Natural killer cell treated with Interleukin-12 subunit alpha and Interleukin-12 subunit beta and Interleukin-15 and Interleukin-18, amount 100 ng/mL, for 72 hours (primary cell): ENCODE results near the gene GDF10. TPM values are rescaled to one million over a fixed set of nuclear protein-coding genes. Genes with fewer than 3 reads are reported as not detected.

Source experiments
- ATAC-seq, 2 donors: fragments of 150-1000 bp; cut with Tn5 transposase in 1 of 2; sonication (Bioruptor Pico), chemical (Tn5 transposase) in 1 of 2; 2 replicates each; pipeline ENCODE4 v1.10.0; 2021
- DNase-seq: peaks from one replicate; pipeline ENCODE4 v3.0.0; 2022; ENCODE audit warnings: low spot score
- H3K27ac Mint-ChIP-seq, 2 donors: 1 replicate in 1 of 2; 2 replicates in 1 of 2; pipeline ENCODE4 v1.8.0; 2022; ENCODE audit warnings: mixed read lengths in 2 of 2, mild to moderate bottlenecking in 1 of 2, moderate library complexity in 1 of 2
- H3K27me3 Mint-ChIP-seq, 2 donors: 1 replicate in 1 of 2; 2 replicates in 1 of 2; pipeline ENCODE4 v1.8.0; 2022; ENCODE audit warnings: mixed read lengths in 2 of 2
- H3K36me3 Mint-ChIP-seq: one replicate; pipeline ENCODE4 v1.8.0; 2022; ENCODE audit warnings: mixed read lengths
- H3K4me1 Mint-ChIP-seq, 2 donors: 1 replicate in 1 of 2; 2 replicates in 1 of 2; pipeline ENCODE4 v1.8.0; 2022; ENCODE audit warnings: low read depth in 2 of 2, mixed read lengths in 2 of 2, mild to moderate bottlenecking in 1 of 2
- H3K4me3 Mint-ChIP-seq: one replicate; pipeline ENCODE4 v1.8.0; 2022; ENCODE audit warnings: mixed read lengths
- H3K9me3 Mint-ChIP-seq: 2 replicates; pipeline ENCODE4 v1.8.0; 2022; ENCODE audit warnings: mixed read lengths
- total RNA-seq, 2 donors: library from RNA; stranded (reverse); gene quantifications; one replicate each; pipeline ENCODE4 v1.2.3, GENCODE V29; 2022

The GDF10 gene
- total RNA-seq, 2 donors from 2014 or later: not detected

DNA sequence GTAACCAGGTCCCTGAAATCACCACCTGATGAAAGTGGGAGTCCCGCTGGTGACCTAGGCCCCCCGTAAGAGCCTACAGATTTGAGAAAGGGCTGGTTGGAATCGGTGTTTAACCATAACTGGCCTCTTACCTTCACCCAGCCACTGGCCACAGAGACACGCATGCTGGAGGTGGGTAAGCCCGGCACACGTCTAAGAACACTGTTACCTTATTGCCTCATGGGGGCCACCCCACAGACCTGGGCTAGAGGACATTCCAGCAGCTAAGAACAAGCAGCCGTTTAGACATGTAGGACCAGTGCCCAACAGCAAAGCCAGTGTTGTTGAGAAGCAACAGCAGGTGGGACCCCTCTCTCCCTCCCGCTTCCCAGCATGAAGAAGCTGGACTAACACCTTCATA, 19.8 kb downstream of the GDF10 start:
- Mint-ChIP-seq H3K4me1 (peaks cover 0 to 3% of the 10 kb centered on the region in 2 donors), H3K36me3 (no peaks in the 10 kb centered on the region), H3K27ac (no peak overlapping the region), H3K4me3 (no peak overlapping the region), H3K27me3 (peaks cover 7 to 16% of the 10 kb centered on the region in 2 donors), H3K9me3 (no peaks in the 10 kb centered on the region)
- DNase-seq: no peak
- ATAC-seq: no peak

DNA sequence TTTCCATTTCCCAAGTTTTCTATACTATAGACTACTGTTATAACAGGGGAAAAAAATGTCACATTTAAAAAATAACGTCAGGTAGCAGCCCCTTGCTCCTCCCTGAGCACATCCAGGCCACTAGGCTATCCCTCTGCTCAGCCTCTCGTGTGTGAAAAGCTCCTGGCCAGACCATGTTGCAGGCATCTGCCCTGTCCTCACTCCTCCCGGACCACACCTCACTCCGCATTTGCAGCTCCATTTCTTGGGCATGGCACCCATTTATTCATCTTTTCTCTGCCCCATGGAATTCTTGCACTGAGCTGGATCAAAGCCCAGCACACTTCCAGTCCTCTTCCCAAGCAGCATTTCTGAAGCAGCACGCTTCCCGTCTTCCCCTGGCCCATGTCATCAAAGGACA, 20.8 kb downstream of the GDF10 start:
- H3K4me1 Mint-ChIP-seq: peaks cover 0 to 3% of the 10 kb centered on the region in 2 donors
- H3K36me3 Mint-ChIP-seq: no peaks in the 10 kb centered on the region
- no peaks in the 10 kb centered on the region for H3K9me3 Mint-ChIP-seq

DNA sequence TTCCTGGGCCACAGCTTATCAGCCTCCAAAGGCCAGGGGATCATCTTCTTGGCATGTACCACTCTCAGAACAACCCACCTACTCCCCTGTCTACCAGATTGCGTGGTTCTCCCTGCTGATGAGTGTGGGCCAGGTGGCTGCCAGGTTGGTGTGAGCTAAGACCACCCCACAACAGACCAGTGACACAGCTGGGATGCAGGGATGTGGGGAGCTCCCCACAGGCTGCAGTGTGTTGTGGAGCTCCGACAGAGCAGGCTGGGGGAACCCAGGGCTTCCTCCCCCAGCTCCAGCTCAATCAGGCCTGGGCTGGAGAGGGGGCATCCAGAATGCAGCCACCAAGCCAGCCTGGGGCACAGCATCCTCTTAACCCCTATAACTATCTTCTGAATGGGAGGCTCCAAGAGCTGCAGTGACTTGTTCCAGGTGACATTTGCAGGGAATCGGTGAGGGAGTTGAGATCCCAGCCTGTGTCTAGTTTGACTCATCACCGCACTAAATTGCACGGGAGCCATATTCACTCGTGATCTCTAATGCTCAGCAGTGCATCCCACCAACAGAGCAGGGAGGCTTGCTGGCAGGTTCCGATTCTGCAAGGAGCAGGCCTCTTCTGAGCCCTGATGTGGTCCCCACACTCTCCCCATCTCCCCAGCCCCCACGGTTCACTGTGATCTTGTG, 21.7 kb downstream of the GDF10 start:
- ATAC-seq (peak; percentile 7 to 20), DNase-seq (no peak)
- H3K4me1 Mint-ChIP-seq: peaks cover 0 to 3% of the 10 kb centered on the region in 2 donors
- H3K4me3 Mint-ChIP-seq: no peak overlapping the region
- H3K9me3 Mint-ChIP-seq: no peaks in the 10 kb centered on the region
- H3K36me3 Mint-ChIP-seq: no peaks in the 10 kb centered on the region
- no peak overlapping the region for H3K27ac Mint-ChIP-seq
- peaks cover 7 to 16% of the 10 kb centered on the region in 2 donors for H3K27me3 Mint-ChIP-seq

More for the DNA sequence above, 20.8 kb downstream of the GDF10 start:
- Mint-ChIP-seq H3K27me3 (peaks cover 7 to 16% of the 10 kb centered on the region in 2 donors), H3K27ac (no peak overlapping the region), H3K4me3 (no peak overlapping the region)
- no peak for ATAC-seq
- DNase-seq: no peak

GRCh38 chr10:47322300-47323061, 22.5 kb downstream of the GDF10 start, which contains the start of gene GDF2:
Gene GDF2, plus strand, starts transcription at chr10:47322454. Its CDS starts 215 bp downstream, at chr10:47322669.
- DNase-seq (no peak), ATAC-seq (no peak)
- Mint-ChIP-seq H3K36me3 (no peaks in the 10 kb centered on the region), H3K4me1 (peaks cover 0 to 3% of the 10 kb centered on the region in 2 donors), H3K9me3 (no peaks in the 10 kb centered on the region), H3K27ac (no peak within 1 kb of the TSS), H3K4me3 (no peak within 1 kb of the TSS), H3K27me3 (peaks cover 7 to 16% of the 10 kb centered on the region in 2 donors)

DNA sequence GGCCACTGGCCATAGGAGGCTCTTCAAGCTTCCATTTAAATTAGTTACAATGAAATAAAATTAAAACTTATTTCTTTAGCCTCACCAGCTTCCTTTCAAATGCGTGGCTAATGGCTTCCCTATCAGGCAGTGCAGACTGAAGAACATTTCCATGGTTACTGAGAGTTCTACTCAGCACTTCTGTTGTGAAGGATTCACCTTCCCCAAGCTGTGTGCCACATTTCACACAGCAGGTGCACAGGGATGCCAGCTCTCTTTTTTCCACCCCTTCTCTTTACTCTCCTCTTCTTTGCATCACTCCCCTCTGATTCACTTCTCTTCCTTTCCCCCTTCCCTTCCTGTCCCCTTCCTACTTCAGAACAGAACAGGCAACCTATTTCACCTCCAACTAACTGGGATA, 23.1 kb downstream of the GDF10 start:
- DNase-seq (no peak), ATAC-seq (no peak)
- peaks cover 7 to 16% of the 10 kb centered on the region in 2 donors for H3K27me3 Mint-ChIP-seq
- H3K4me1 Mint-ChIP-seq: peaks cover 0 to 6% of the 10 kb centered on the region in 2 donors
- H3K9me3 Mint-ChIP-seq: no peaks in the 10 kb centered on the region
- no peaks in the 10 kb centered on the region for H3K36me3 Mint-ChIP-seq
- H3K4me3 Mint-ChIP-seq: no peak overlapping the region
- H3K27ac Mint-ChIP-seq: no peak overlapping the region

- ATAC-seq (no peak), DNase-seq (no peak)
- peaks cover 0 to 10% of the 10 kb centered on the region in 2 donors for H3K4me1 Mint-ChIP-seq
- no peaks in the 10 kb centered on the region for H3K36me3 Mint-ChIP-seq
- no peak overlapping the region for H3K4me3 Mint-ChIP-seq
- H3K27ac Mint-ChIP-seq: no peak overlapping the region
- H3K27me3 Mint-ChIP-seq: peaks cover 6 to 16% of the 10 kb centered on the region in 2 donors
- peaks cover 5% of the 10 kb centered on the region for H3K9me3 Mint-ChIP-seq
Measured at GRCh38 chr10:47323636-47324296, 23.8 kb downstream of the GDF10 start.

DNA sequence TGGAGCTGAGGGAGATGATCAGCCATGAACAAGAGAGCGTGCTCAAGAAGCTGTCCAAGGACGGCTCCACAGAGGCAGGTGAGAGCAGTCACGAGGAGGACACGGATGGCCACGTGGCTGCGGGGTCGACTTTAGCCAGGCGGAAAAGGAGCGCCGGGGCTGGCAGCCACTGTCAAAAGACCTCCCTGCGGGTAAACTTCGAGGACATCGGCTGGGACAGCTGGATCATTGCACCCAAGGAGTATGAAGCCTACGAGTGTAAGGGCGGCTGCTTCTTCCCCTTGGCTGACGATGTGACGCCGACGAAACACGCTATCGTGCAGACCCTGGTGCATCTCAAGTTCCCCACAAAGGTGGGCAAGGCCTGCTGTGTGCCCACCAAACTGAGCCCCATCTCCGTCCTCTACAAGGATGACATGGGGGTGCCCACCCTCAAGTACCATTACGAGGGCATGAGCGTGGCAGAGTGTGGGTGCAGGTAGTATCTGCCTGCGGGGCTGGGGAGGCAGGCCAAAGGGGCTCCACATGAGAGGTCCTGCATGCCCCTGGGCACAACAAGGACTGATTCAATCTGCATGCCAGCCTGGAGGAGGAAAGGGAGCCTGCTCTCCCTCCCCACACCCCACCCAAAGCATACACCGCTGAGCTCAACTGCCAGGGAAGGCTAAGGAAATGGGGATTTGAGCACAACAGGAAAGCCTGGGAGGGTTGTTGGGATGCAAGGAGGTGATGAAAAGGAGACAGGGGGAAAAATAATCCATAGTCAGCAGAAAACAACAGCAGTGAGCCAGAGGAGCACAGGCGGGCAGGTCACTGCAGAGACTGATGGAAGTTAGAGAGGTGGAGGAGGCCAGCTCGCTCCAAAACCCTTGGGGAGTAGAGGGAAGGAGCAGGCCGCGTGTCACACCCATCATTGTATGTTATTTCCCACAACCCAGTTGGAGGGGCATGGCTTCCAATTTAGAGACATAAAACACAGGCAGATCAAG, 25.6 kb downstream of the GDF10 start:
- H3K27ac Mint-ChIP-seq: no peak overlapping the region
- peaks cover 5 to 16% of the 10 kb centered on the region in 2 donors for H3K27me3 Mint-ChIP-seq
- H3K4me1 Mint-ChIP-seq: peaks cover 0 to 9% of the 10 kb centered on the region in 2 donors
- DNase-seq (no peak), ATAC-seq (no peak)
- no peak overlapping the region for H3K4me3 Mint-ChIP-seq
- peaks cover 5% of the 10 kb centered on the region for H3K9me3 Mint-ChIP-seq
- no peaks in the 10 kb centered on the region for H3K36me3 Mint-ChIP-seq

DNA sequence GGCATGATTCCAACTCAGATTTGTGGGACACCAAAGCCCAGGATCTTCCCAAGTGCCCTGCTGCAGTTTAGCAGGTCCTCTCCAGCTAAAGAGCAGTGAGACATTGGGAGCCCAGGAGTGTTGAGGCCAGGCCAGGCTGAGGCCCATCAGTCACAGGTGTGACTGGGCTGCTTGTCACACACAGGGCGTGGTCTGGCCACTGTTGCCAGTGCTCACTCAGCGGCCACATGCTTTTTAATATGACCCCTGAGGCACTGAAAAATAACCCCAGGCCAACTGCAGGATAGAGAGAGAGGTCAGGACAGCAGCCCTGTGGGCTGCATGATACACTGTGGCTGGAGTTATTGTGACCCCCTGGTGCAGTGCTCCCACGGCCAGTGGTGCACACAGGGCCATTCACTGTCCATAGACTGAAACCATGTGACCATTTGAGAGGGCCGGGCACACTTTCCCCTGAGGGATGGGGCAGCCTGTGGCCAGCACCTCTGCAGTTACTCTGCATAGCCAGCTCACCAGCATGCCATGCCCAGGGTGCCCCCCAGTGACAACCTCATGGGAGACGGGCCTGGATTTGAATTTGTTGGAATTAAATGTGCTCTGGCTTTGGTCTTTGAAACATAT, 26.4 kb downstream of the GDF10 start:
- H3K36me3 Mint-ChIP-seq: no peaks in the 10 kb centered on the region
- no peak for ATAC-seq
- H3K4me3 Mint-ChIP-seq: no peak overlapping the region
- no peak for DNase-seq
- H3K27me3 Mint-ChIP-seq: peaks cover 0 to 9% of the 10 kb centered on the region in 2 donors
- H3K27ac Mint-ChIP-seq: no peak overlapping the region
- H3K4me1 Mint-ChIP-seq: peaks cover 0 to 9% of the 10 kb centered on the region in 2 donors
- H3K9me3 Mint-ChIP-seq: peaks cover 5% of the 10 kb centered on the region

- peaks cover 0 to 9% of the 10 kb centered on the region in 2 donors for H3K4me1 Mint-ChIP-seq
- no peak overlapping the region for H3K4me3 Mint-ChIP-seq
- no peak overlapping the region for H3K27ac Mint-ChIP-seq
- no peak for ATAC-seq
- H3K27me3 Mint-ChIP-seq: peaks cover 0 to 7% of the 10 kb centered on the region in 2 donors
- no peaks in the 10 kb centered on the region for H3K36me3 Mint-ChIP-seq
- DNase-seq: no peak
- peaks cover 5% of the 10 kb centered on the region for H3K9me3 Mint-ChIP-seq
Measured at GRCh38 chr10:47326927-47327330, 26.9 kb downstream of the GDF10 start.

GRCh38 chr10:47329855-47330254, 29.9 kb downstream of the GDF10 start:
- no peak for DNase-seq
- peaks cover 5 to 11% of the 10 kb centered on the region in 2 donors for H3K27me3 Mint-ChIP-seq
- peaks cover 0 to 9% of the 10 kb centered on the region in 2 donors for H3K4me1 Mint-ChIP-seq
- H3K9me3 Mint-ChIP-seq: peaks cover 5% of the 10 kb centered on the region
- no peaks in the 10 kb centered on the region for H3K36me3 Mint-ChIP-seq
- H3K27ac Mint-ChIP-seq: no peak overlapping the region
- H3K4me3 Mint-ChIP-seq: no peak overlapping the region
- ATAC-seq: no peak

GRCh38 chr10:47330366-47330765, 30.4 kb downstream of the GDF10 start:
- H3K4me3 Mint-ChIP-seq: no peak overlapping the region
- H3K27ac Mint-ChIP-seq: no peak overlapping the region
- H3K36me3 Mint-ChIP-seq: no peaks in the 10 kb centered on the region
- no peak for DNase-seq
- H3K4me1 Mint-ChIP-seq: peaks cover 0 to 9% of the 10 kb centered on the region in 2 donors
- no peak for ATAC-seq
- H3K9me3 Mint-ChIP-seq: peaks cover 5% of the 10 kb centered on the region
- H3K27me3 Mint-ChIP-seq: peaks cover 6 to 13% of the 10 kb centered on the region in 2 donors

DNA sequence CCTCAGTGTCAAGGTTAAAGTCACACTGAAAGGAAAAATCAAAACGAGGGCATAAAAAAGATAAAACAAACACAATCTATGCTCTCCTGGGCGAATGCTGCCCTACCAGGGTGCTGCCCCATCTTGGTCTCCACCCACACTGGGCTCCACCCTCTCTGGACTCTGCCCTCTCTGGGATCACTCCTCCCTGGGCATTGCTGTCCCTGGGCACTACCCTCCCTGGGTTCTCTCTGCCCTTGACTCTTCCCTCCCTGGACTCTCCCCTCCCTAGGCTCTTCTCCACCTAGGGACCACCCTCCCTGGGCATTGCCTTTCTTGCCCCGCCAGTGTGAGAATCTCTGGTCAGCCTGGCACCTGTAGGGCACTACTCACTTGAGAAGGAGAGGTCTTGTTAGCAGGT, 30.8 kb downstream of the GDF10 start:
- peaks cover 6 to 13% of the 10 kb centered on the region in 2 donors for H3K27me3 Mint-ChIP-seq
- H3K27ac Mint-ChIP-seq: no peak overlapping the region
- peaks cover 0 to 9% of the 10 kb centered on the region in 2 donors for H3K4me1 Mint-ChIP-seq
- no peak for ATAC-seq
- DNase-seq: no peak
- H3K9me3 Mint-ChIP-seq: peaks cover 5% of the 10 kb centered on the region
- H3K4me3 Mint-ChIP-seq: no peak overlapping the region
- H3K36me3 Mint-ChIP-seq: no peaks in the 10 kb centered on the region
